Mesothelial cell of epicardium (in vitro differentiated cells): ENCODE measurements around the gene LYRM4. TPM values are rescaled to one million over a fixed set of nuclear protein-coding genes. Genes with fewer than 3 reads are reported as not detected.

ENCODE experiments used
- DNase-seq, 2 experiments: peaks; one replicate each; pipeline ENCODE4 v3.0.0; 2021; ENCODE audit warnings: low spot score in 2 of 2; ENCODE audit not compliant: unreplicated experiment in 2 of 2
- H3K27ac Mint-ChIP-seq: 2 replicates; pipeline ENCODE4 v1.8.0; 2021; ENCODE audit warnings: mixed read lengths
- H3K27me3 Mint-ChIP-seq: 2 replicates; pipeline ENCODE4 v1.8.0; 2021; ENCODE audit warnings: low read depth, mixed read lengths
- H3K36me3 Mint-ChIP-seq: 2 replicates; pipeline ENCODE4 v1.8.0; 2021; ENCODE audit warnings: mixed read lengths
- H3K4me1 Mint-ChIP-seq: 2 replicates; pipeline ENCODE4 v1.8.0; 2021; ENCODE audit warnings: mixed read lengths
- H3K4me3 Mint-ChIP-seq: 2 replicates; pipeline ENCODE4 v1.8.0; 2021; ENCODE audit warnings: mild to moderate bottlenecking, moderate library complexity, mixed read lengths
- H3K9me3 Mint-ChIP-seq: 2 replicates; pipeline ENCODE4 v1.8.0; 2021; ENCODE audit warnings: mixed read lengths
- total RNA-seq: library from RNA; stranded (reverse); gene quantifications from 3 replicates; pipeline ENCODE4 v1.2.1, GENCODE V29; 2021
- TF ChIP-seq, protein P1 (sequence below): fragments of 200-600 bp; sonication (generic); IDR thresholded peaks from one replicate; pipeline ENCODE4 v1.5.0; 2021; ENCODE audit warnings: antibody characterized with exemption; ENCODE audit not compliant: unreplicated experiment

The LYRM4 gene
- total RNA-seq, 1 donor from 2014 or later: 35.5 TPM

- no peak overlapping the region for H3K4me3 Mint-ChIP-seq
- no peaks in the 10 kb centered on the region for H3K36me3 Mint-ChIP-seq
- H3K27ac Mint-ChIP-seq: no peak overlapping the region
- no peaks in the 10 kb centered on the region for H3K27me3 Mint-ChIP-seq
- no peaks in the 10 kb centered on the region for H3K9me3 Mint-ChIP-seq
- TF ChIP-seq, protein P1, sequence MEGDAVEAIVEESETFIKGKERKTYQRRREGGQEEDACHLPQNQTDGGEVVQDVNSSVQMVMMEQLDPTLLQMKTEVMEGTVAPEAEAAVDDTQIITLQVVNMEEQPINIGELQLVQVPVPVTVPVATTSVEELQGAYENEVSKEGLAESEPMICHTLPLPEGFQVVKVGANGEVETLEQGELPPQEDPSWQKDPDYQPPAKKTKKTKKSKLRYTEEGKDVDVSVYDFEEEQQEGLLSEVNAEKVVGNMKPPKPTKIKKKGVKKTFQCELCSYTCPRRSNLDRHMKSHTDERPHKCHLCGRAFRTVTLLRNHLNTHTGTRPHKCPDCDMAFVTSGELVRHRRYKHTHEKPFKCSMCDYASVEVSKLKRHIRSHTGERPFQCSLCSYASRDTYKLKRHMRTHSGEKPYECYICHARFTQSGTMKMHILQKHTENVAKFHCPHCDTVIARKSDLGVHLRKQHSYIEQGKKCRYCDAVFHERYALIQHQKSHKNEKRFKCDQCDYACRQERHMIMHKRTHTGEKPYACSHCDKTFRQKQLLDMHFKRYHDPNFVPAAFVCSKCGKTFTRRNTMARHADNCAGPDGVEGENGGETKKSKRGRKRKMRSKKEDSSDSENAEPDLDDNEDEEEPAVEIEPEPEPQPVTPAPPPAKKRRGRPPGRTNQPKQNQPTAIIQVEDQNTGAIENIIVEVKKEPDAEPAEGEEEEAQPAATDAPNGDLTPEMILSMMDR: no peak
- DNase-seq: no peak
- peaks cover 40% of the 10 kb centered on the region for H3K4me1 Mint-ChIP-seq
These were observed 109.3 kb downstream of the LYRM4 start for GRCh38 chr6:5151360-5151954.

DNA sequence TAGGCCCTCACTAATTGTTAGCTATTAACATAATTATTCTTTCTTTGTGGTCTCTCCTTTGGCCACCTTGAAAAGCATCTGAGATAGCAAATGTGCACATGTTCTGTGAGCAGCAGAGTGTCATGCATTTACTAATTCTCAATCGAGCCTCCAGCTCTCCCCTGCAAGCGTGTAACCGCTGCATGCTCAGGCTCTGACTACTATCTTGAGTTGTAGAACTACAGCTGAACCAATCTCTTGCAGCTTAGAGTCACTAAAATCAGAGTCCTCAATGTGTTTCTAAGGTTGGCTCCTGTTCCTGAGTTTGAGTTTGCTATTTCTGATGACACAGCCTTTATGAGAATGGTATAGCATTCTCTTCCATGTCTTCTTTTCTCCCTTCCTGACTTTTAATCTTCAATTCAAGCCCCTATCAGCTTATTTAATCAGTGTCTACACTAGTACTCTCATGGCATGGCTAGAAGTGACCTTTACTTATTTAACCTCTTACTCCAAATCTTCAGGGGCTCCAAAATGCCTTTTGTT, 110.1 kb downstream of the LYRM4 start:
- TF ChIP-seq, protein P1: no peak
- H3K36me3 Mint-ChIP-seq: no peaks in the 10 kb centered on the region
- H3K4me3 Mint-ChIP-seq: no peak overlapping the region
- H3K27ac Mint-ChIP-seq: no peak overlapping the region
- H3K9me3 Mint-ChIP-seq: no peaks in the 10 kb centered on the region
- no peak for DNase-seq
- peaks cover 41% of the 10 kb centered on the region for H3K4me1 Mint-ChIP-seq
- H3K27me3 Mint-ChIP-seq: no peaks in the 10 kb centered on the region

GRCh38 chr6:5149891-5150290, 110.9 kb downstream of the LYRM4 start:
- Mint-ChIP-seq H3K36me3 (no peaks in the 10 kb centered on the region), H3K4me1 (peaks cover 43% of the 10 kb centered on the region), H3K9me3 (no peaks in the 10 kb centered on the region), H3K27ac (no peak overlapping the region), H3K4me3 (no peak overlapping the region), H3K27me3 (no peaks in the 10 kb centered on the region)
- TF ChIP-seq, protein P1: no peak
- DNase-seq: no peak

DNA sequence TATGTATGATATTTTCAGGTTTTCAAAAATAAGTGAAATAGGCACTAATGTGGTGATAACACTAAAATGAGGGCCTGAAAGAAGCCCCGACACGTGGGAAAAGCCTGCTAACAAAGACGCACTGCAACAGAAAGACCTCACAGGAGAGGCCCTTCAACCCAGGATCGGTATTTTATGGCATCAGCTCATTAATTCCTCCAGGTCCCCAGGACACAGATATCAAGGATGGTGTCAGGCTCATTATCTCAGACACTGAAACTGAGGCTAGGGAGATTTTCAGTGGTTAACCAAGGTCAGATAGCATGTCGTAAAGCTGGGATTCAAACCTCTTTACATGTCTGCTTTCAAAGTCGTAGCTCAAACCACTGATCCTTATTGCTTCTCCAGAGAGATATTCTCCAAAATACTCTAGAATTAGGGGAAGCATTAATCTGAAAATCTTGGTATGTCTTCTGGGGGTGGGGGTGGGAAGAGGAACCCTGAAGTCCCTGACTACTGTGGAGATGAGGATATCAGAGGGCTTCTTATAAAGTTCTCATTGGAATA, 111.5 kb downstream of the LYRM4 start:
- no peak overlapping the region for H3K4me3 Mint-ChIP-seq
- TF ChIP-seq, protein P1: no peak
- H3K4me1 Mint-ChIP-seq: peaks cover 43% of the 10 kb centered on the region
- no peak overlapping the region for H3K27ac Mint-ChIP-seq
- H3K9me3 Mint-ChIP-seq: no peaks in the 10 kb centered on the region
- no peaks in the 10 kb centered on the region for H3K27me3 Mint-ChIP-seq
- no peak for DNase-seq
- H3K36me3 Mint-ChIP-seq: no peaks in the 10 kb centered on the region

DNA sequence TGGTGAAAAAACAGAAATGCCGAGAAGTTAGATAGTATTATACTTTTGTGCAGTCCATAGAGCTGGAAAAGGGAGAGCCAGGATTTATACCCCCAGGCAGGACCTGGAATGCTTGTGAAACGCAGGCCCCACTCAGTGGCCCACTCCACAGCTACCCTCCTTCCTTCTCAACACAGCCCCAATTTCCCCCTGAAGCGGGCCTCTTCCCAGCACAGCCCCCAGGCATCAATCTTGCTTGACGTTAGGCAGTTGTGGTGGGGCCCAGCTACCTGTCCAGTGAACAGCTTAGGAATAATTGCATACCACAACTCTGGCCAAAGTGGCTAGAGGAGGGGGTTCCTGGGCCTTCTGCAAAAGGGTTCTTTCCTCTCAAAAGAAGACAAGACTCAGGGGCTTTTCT, 114.4 kb downstream of the LYRM4 start:
- no peak overlapping the region for H3K4me3 Mint-ChIP-seq
- no peaks in the 10 kb centered on the region for H3K36me3 Mint-ChIP-seq
- H3K9me3 Mint-ChIP-seq: no peaks in the 10 kb centered on the region
- H3K27ac Mint-ChIP-seq: peak overlapping the region; percentile 64
- peaks cover 32% of the 10 kb centered on the region for H3K4me1 Mint-ChIP-seq
- no peaks in the 10 kb centered on the region for H3K27me3 Mint-ChIP-seq
- DNase-seq: no peak
- TF ChIP-seq, protein P1: no peak
